Pons (tissue), 1 donor: Measurements from ENCODE around the gene REG4.
"Not testable (repeated sequence)": the region's sequence is repeated elsewhere in the genome, so short reads cannot be mapped to it uniquely, and the experiment has no call there.

Experiments
- DNase-seq: peaks from one replicate; pipeline ENCODE4 v3.0.0-alpha.2; 2016; ENCODE audit warnings: low spot score

The REG4 gene

GRCh38 chr1:119811387-119811786 is at the start of gene REG4:
REG4 (minus strand) TSS chr1:119811460; CDS start chr1:119808769, 2,691 bp downstream.
- no peak for DNase-seq

GRCh38 chr1:119859647-119860046 is 48.4 kb upstream of the REG4 start:
- DNase-seq = no peak

- DNase-seq = not testable (repeated sequence)
Measured at GRCh38 chr1:119858556-119859214, 47.4 kb upstream of the REG4 start.

DNA sequence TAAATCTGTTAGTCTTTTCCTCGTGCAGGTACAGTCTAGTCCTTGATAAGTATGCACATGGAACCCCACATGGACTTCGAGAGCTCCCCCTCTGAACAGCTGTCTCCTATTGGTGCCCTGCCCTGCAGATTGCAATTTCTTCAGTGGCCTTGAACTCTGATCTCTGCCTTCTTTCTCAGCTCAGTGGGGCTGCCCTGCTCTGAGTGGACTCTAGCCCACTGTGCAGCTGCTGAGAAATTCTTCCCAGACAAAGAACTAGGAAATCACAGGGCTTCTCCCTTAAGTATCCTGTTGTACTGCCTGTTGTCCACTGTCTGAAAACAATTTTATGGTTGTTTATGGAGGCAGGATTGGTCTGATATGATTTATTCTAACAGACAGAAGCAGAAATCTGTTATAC is 46.9 kb upstream of the REG4 start:
- no peak for DNase-seq

GRCh38 chr1:119853155-119853554 is 41.9 kb upstream of the REG4 start:
- DNase-seq = no peak

- not testable (repeated sequence) for DNase-seq
Measured at GRCh38 chr1:119844206-119844605, 32.9 kb upstream of the REG4 start.

DNA sequence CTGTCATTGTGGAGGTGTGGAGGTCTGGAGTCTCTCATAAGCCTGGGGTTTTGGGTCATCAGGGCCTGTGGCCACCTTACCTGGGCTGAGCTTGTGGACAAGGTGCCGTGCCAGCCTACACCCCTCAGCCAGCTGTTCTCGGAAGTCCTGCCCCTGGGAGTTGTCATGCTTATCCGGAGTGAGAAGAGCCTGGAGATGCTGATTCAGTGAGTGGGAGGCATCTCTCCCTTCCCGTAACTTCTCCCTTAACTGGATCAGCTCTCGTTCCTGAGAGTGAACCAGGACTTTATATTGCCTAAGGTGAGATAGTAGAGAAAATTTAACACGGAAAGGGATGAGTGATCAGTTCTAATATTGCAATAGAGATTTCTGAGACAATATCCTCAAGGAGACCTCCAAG is 30.0 kb upstream of the REG4 start:
- DNase-seq = no peak

DNA sequence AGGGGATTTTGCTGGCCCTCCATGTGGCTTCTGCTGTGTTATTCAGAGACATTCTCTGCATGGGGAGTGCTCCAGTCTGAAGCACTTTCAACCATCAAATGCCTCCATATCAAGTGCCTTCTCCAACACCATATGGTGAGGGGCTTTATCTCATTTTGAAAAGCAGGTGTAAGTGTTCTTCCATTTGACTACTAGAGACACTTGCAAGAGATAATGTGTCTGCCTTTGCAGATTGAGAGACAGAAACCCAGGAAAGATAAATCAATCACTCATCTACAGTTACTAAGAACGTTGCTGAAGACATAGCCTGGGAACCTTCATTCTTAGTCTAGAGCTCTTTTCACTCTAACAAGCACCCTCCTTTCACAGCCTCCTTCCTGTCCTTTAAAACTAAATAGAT is 29.5 kb upstream of the REG4 start:
- no peak for DNase-seq

GRCh38 chr1:119838236-119838635 is 27.0 kb upstream of the REG4 start:
- no peak for DNase-seq

DNA sequence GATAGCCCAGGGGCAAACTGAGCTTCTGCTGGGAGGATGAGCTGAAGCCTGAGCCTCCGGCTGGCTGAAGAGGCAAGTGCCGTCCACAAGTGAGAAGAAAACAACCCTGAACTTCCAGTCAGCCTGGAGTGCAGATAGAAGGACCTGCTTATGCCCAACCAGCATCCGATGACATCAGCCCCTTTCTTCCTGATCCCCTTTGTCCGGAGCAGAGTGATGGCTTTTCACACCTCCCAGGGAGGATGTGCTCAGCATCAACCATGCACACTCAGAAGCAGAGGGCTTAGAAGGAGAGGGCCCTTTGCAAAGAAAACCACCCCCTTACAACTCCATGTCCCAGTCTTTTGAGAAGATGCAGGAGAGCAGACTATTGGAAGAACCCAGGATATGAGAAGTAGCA is 23.7 kb upstream of the REG4 start:
- DNase-seq = no peak

GRCh38 chr1:119831027-119831426 is 19.8 kb upstream of the REG4 start:
- DNase-seq = no peak

- peak; percentile 36 for DNase-seq
Measured at GRCh38 chr1:119829625-119830024, 18.4 kb upstream of the REG4 start.

GRCh38 chr1:119829006-119829405 is 17.7 kb upstream of the REG4 start:
- DNase-seq = not testable (repeated sequence)

DNA sequence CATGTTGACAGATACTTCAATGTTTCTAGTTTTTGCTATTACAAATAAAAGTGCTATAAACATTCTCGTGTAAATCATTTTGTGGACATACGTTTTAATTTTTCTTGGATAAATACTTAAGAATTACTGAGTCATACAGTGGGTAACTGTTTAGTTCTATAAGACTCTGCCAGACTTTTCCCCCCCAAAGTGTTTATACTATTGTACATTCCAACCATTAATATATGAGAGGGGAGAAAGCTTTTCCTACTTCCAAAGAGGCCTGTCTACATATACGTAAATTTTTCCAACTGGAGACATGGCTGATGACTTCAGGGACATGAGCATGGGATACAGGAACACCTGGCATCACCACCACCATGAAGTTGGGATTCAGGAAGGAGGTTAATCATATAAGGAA is 17.0 kb upstream of the REG4 start:
- DNase-seq = no peak

DNA sequence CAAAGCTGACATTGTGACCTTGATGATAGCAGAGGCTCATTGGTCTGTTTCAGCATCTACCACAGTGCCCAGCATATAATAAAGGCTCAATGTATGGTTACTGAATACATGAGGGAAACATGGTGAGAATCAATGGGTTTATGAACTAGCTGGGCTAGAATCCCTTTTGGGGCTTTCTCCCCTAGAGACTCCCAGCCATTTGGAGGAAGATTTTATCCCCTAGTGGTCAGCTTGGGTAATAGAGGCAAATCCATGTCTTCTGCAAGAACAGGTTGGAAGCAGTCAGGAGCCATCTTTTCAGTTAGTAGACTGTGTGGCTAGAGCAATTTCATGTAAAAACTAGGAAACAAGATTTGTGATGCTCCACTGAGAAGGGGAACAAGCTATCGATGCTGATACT is 15.8 kb upstream of the REG4 start:
- no peak for DNase-seq

GRCh38 chr1:119822406-119822805 is 11.1 kb upstream of the REG4 start:
- no peak for DNase-seq

DNA sequence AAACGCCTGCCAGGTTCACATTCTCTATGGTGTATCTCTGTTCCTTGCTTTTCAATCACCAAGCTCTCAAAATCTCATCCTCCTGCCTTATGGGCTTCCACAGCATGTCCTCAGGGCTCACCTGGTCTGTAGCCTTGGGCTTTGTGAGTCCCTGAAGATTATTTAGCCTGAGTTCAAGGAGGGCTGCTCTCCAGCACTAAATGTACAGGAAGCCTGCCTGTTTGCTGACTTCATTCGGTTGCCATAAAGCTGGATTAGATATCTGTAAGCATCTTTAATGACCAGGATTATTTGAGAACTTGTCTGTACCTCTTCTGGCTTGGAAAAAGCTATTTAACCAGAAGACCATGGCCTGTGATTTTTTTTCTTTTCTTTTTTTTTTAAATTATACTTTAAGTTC is 6.9 kb upstream of the REG4 start:
- no peak for DNase-seq

- DNase-seq = no peak
Measured at GRCh38 chr1:119816407-119816806, 5.1 kb upstream of the REG4 start.

DNA sequence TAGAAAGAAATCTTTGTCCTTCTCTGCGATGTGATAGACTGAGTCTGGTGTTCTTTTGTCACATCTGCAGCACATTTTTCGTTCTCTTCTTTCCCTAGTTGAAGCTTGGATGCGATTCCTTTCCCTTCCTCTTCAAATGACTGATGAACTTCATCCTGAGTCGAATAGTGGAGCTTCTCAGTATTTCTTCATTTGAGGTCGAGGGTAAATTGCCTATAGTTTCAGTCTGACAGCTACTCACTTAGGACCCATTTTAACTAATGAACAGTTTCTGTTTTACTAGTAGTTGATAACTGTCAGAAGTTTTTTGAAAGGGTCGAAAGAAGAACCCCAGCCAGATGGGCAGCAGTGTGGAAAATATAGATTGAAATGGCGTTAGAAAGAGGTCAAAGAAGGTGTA is 4.7 kb upstream of the REG4 start:
- DNase-seq = no peak

DNA sequence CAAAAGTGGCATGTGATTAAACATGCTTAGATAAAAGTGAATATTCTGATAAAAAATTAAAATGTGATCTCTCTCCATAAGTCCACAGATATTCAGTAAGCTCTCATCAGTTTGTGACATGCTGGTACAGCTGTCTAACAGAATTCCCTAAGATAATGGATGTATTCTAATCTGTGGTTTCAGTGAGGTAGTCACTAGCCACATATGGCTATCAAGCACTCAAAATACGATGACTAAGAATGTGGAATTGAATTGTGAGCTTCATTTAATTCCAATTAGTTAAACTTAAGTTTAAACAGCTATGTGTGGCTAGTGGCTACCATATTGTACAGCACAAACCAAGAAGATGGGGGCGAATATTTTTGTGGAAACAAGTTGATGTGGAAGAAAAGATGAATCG is 4.1 kb upstream of the REG4 start:
- DNase-seq = no peak

DNA sequence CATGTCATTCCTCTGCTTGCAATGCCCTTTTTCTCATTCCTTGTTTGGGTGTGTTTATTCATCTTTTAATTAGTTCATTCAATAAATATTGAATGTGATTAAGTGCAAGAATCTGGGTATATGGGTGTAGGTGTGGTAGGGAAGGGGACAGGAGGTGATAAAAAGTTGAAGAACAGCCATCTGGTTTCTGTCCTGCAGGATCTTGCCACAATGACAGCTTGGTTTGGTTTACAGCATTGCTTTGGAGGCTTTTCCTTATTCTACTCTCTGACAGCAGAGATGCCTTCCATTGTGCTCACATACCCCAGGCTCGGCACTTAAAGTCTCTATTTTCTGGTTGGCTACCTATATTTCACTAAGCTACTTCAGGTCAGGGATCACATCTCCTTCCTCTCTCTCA is 3.0 kb upstream of the REG4 start:
- no peak for DNase-seq

- no peak for DNase-seq
Measured at GRCh38 chr1:119811985-119812557, 811 bp upstream of the REG4 start.

GRCh38 chr1:119808972-119809550 is 2.2 kb downstream of the REG4 start:
- peak; percentile 71 for DNase-seq

- DNase-seq = no peak
Measured at GRCh38 chr1:119808491-119808890, 2.8 kb downstream of the REG4 start.
